SK-N-SH (cell line): ENCODE measurements around the gene SIGMAR1.

ENCODE experiments used
- CTCF ChIP-seq: fragments of 200-600 bp; sonication (generic); IDR thresholded peaks from 2 replicates; pipeline ENCODE4 v1.6.1; 2017; ENCODE audit warnings: antibody characterized with exemption, mild to moderate bottlenecking, moderate library complexity
- EP300 ChIP-seq, 2 experiments: IDR thresholded peaks; 2 replicates each; pipeline versions ENCODE4 v1.4.0 to v1.6.1; 2012; ENCODE audit warnings: borderline replicate concordance in 1 of 2, low read depth in 1 of 2, low read length in 1 of 2
- IRF3 ChIP-seq: fragments of 150-350 bp; IDR thresholded peaks from 2 replicates; pipeline ENCODE4 v1.6.1; 2016; ENCODE audit warnings: mild to moderate bottlenecking, low read depth, low read length
- JUND ChIP-seq: IDR thresholded peaks from 2 replicates; pipeline ENCODE4 v1.4.0; 2012
- MXI1 ChIP-seq: IDR thresholded peaks from 2 replicates; pipeline ENCODE4 v1.6.1; 2012; ENCODE audit warnings: mild to moderate bottlenecking, low read depth, low read length, improper control_type of control experiment
- NRF1 ChIP-seq: IDR thresholded peaks from 2 replicates; pipeline ENCODE4 v1.6.1; 2012; ENCODE audit warnings: low read depth, mild to moderate bottlenecking, low read length
- POLR2AphosphoS5 ChIP-seq: IDR thresholded peaks from 2 replicates; pipeline ENCODE4 v1.6.1; 2012; ENCODE audit warnings: low read depth, low read length
- RAD21 ChIP-seq: IDR thresholded peaks from 2 replicates; pipeline ENCODE4 v1.6.1; 2012; ENCODE audit warnings: mild to moderate bottlenecking, low read length
- RCOR1 ChIP-seq: fragments of 150-350 bp; IDR thresholded peaks from 2 replicates; pipeline ENCODE4 v1.6.1; 2017; ENCODE audit warnings: antibody characterized with exemption, low read length
- TEAD4 ChIP-seq: IDR thresholded peaks from 2 replicates; pipeline ENCODE4 v1.4.0; 2012; ENCODE audit warnings: mild to moderate bottlenecking, borderline replicate concordance; ENCODE audit not compliant: insufficient read depth
- YY1 ChIP-seq: IDR thresholded peaks from 2 replicates; pipeline ENCODE4 v1.4.0; 2012; ENCODE audit warnings: low read depth, mild to moderate bottlenecking
- TF ChIP-seq, protein P1 (sequence below): IDR thresholded peaks from 2 replicates; pipeline ENCODE4 v1.4.0; 2012; ENCODE audit warnings: low read depth
- TF ChIP-seq, protein P2 (sequence below): IDR thresholded peaks from 2 replicates; pipeline ENCODE4 v1.4.0; 2012; ENCODE audit warnings: low read depth, borderline replicate concordance
- TF ChIP-seq, protein P3 (sequence below): IDR thresholded peaks from 2 replicates; pipeline ENCODE4 v1.4.0; 2012; ENCODE audit warnings: low read depth, borderline replicate concordance

DNA sequence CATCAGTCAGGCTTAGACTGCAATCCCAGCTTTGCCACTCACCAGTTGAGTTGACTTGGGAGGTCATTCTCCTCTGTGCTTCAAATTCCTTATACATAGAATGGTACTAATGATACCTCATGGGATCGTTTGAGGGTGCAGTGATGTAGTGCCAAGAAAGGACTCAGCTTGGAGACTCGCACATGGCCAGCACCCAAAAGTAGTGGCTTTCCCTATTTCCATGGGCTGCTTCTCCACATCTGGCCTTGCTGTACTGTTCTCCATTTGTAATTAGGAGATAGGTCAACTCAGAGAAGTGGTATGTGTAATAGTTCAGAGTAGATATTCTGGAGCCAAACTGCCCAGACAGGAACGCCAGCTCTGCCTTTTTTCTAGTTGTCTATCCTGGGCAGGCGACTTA is 48.0 kb upstream of the SIGMAR1 start:
- no peak for TF ChIP-seq CTCF
- TF ChIP-seq TEAD4, result no peak
- TF ChIP-seq, protein P1, sequence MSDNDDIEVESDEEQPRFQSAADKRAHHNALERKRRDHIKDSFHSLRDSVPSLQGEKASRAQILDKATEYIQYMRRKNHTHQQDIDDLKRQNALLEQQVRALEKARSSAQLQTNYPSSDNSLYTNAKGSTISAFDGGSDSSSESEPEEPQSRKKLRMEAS, result no peak
- no peak for TF ChIP-seq YY1
- TF ChIP-seq NRF1, result no peak
- no peak for TF ChIP-seq RCOR1
- no peak for TF ChIP-seq EP300 (IDR thresholded peaks at IDR 0.05; ENCODE audit: borderline replicate concordance in 1 of 2, low read depth in 1 of 2, low read length in 1 of 2)
- no peak for TF ChIP-seq POLR2AphosphoS5
- no peak for TF ChIP-seq MXI1
- no peak for TF ChIP-seq JUND
- TF ChIP-seq IRF3, result no peak
- TF ChIP-seq, protein P2, sequence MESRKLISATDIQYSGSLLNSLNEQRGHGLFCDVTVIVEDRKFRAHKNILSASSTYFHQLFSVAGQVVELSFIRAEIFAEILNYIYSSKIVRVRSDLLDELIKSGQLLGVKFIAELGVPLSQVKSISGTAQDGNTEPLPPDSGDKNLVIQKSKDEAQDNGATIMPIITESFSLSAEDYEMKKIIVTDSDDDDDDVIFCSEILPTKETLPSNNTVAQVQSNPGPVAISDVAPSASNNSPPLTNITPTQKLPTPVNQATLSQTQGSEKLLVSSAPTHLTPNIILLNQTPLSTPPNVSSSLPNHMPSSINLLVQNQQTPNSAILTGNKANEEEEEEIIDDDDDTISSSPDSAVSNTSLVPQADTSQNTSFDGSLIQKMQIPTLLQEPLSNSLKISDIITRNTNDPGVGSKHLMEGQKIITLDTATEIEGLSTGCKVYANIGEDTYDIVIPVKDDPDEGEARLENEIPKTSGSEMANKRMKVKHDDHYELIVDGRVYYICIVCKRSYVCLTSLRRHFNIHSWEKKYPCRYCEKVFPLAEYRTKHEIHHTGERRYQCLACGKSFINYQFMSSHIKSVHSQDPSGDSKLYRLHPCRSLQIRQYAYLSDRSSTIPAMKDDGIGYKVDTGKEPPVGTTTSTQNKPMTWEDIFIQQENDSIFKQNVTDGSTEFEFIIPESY, result no peak
- TF ChIP-seq RAD21, result no peak
- TF ChIP-seq, protein P3, sequence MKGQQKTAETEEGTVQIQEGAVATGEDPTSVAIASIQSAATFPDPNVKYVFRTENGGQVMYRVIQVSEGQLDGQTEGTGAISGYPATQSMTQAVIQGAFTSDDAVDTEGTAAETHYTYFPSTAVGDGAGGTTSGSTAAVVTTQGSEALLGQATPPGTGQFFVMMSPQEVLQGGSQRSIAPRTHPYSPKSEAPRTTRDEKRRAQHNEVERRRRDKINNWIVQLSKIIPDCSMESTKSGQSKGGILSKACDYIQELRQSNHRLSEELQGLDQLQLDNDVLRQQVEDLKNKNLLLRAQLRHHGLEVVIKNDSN, result no peak
